GM19372 (cell line): ENCODE results near the gene DNAI2.

Experiments used
- ATAC-seq: cut with Tn5 transposase; IDR thresholded peaks from one replicate; pipeline ENCODE4 v1.9.1; 2021; ENCODE audit warnings: mild to moderate bottlenecking, low read depth, moderate library complexity; ENCODE audit not compliant: unreplicated experiment

The DNAI2 gene

DNA sequence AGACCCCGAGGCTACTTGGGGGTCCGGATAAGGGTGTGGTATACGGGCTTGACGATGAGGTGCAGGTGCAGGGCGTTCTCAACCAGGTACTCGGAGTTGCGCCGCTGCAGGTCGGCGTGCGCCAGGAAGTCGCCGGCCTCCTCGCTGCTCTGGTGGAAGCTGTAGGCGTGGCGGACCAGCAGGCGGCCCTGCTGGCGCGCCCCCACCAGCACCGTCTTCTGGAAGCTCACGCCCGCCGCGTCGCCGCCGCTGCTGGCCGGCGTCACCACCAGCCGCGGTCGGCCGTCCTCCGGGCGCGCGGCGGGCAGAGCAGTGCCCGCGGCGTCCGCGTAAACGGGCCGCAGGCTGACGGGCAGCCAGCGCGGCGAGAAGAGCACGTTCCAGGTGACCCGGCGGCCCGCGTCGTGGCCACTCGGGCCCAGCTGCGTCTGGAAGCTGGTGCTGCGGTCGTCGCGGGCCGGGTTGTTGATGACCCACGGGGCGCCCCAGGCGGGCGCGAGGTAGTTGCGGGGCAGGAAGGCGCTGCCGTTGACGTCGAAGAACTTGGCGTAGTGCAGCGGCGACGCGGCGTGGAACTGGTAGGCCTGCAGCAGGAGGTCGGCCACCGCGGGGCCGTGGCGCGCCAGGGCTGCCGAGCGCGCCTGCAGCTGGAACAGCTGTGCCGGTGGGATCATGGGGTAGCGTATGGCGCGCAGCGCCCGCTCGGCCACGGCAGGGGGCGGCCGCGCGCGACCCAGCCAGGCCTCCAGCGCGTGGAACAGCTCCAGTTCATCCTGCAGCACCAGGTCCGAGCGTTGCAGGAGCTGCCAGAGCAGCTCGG is 82.8 kb downstream of the DNAI2 start:
- ATAC-seq = no peak

DNA sequence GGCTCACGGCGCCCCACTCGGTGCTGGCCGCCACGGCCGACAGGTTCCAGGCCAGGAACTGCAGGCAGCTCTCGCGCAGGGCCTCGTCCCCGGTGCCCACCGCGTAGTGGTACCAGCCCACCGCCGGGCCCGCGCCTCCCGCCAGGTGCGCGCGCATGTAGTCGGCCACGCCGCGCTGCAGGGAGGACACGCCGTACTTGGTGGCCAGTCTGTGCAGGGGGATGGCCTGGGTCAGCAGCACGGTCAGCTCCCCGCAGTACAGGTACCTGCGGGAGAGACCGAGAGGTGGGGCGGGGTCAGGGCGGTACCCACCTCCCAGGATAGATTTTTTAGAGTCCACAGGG is 83.4 kb downstream of the DNAI2 start:
- no peak for ATAC-seq

DNA sequence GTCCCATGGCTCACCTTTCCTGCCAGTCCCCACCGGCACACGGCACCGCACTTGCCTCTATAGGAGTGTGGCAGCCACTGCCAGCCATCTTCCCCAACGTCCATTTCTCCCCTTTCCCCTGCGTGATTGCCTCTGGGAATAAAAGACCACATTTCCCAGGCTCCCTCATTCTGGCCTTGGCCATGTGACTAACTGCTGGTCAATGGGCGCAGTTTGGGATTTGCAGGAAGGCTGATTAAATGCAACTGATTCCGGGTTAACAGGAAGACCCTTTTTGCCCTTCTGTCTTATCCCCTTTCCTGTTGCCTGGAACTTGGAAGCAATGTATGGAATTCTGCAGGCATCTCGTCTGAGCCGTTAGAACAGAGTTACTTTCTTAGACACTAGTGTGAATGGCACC is 84.7 kb downstream of the DNAI2 start:
- no peak for ATAC-seq

DNA sequence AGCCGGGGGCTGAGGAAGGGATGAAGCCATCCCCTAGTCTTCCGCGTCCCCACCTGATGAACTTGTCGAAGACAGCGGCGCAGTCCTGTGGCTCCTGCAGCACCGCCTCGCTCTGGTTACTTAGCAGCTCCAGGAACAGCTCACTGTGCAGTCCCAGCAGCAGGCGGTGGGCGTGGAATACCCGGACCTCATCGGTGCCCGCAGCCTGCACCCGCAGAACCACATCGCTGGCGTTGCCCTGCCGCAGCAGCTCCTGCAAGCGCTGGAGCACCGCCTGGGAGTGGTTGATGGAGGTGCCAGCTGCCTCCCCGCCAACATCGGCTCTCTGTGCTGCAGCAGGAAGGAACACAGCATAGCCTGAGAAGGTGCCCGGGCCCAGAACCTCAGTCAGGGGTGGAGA is 85.9 kb downstream of the DNAI2 start:
- no peak for ATAC-seq

GRCh38 chr17:74360899-74361229 is 86.8 kb downstream of the DNAI2 start:
- no peak for ATAC-seq

GRCh38 chr17:74361230-74362068 is 87.4 kb downstream of the DNAI2 start, which contains the start of gene BTBD17:
TSS of gene BTBD17 (minus strand) at chr17:74361868. CDS start at chr17:74361819, 49 bp downstream.
- ATAC-seq = no peak

DNA sequence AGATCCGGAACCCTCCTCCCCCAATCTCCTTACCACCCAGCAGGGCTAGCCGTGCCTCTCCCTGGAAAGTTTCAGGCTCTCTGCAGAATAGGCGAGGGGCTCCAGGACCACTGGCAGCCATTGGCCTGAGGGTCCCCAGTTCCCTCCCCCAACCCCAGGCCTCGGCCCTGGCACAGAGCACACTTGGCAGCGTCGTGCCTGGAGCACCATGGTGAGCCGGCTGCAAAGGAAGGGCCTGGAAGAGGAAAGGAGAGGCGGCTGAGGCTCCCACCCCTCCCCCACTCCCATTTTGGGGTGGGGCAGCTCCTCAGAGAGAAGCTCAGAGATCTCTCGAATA is 88.0 kb downstream of the DNAI2 start:
- ATAC-seq = no peak

DNA sequence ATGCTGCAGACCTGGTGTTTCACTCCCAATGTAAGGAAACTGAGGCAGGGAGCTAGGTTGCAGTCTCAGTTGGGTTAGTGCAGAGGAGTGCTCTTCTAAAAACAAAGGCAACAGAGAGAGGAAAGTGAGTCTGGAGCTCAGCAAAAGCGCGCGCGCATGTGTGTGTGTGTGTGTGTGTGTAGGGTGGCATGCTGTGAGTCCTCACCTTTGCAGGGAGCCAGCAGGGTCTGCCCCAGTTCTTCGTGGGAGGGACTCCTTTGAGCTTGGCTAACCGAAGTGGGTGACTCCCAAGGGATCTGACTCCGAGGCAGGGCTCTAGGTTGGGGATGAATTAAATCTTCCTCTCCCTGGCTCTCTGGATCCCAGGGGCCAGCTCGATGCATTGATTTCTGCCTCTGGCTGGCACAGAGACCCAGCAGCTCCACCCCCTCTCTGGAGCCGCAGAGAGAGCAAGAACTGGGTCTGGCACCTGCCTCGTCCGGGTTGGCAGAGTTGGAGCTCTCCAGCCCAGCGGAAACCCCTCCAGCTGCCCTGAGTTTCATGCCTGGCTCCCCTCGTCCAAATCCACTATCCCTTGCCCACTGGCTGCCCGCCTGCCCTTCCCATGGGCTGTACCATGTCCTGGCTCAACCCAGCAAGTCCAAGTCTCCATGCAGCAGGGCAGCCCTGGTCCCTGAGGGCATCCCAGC is 88.9 kb downstream of the DNAI2 start:
- ATAC-seq = no peak
